WTC11 (cell line): ENCODE data around the gene EIF3I. TPM values are rescaled to one million over a fixed set of nuclear protein-coding genes. Genes with fewer than 3 reads are reported as not detected.

Source experiments
- ATAC-seq: fragments of 200-7000 bp; cut with Tn5 transposase; 2 replicates; pipeline ENCODE4 v1.10.0; 2021; ENCODE audit warnings: mild to moderate bottlenecking, moderate library complexity
- CTCF ChIA-PET: fragments of 300-600 bp; sonication (Branson Sonifier 250); formaldehyde crosslinking; loops from one replicate; lab custom pipeline; 2021; ENCODE audit warnings: antibody characterized with exemption; lab: Charles Lee
- POLR2A ChIA-PET: fragments of 350-600 bp; sonication (Branson Sonifier 250); formaldehyde crosslinking; loops from one replicate; lab custom pipeline; 2021; ENCODE audit warnings: antibody characterized with exemption; lab: Charles Lee
- DNase-seq: peaks from one replicate; pipeline ENCODE4 v3.0.0; 2021; ENCODE audit warnings: low spot score
- H3K27ac Mint-ChIP-seq: 2 replicates; pipeline ENCODE4 v1.8.0; 2021; ENCODE audit warnings: mixed read lengths
- H3K27me3 Mint-ChIP-seq: 2 replicates; pipeline ENCODE4 v1.8.0; 2021; ENCODE audit warnings: low read depth, mild to moderate bottlenecking, moderate library complexity, mixed read lengths
- H3K36me3 Mint-ChIP-seq: 2 replicates; pipeline ENCODE4 v1.8.0; 2021; ENCODE audit warnings: mixed read lengths
- H3K4me1 Mint-ChIP-seq: 2 replicates; pipeline ENCODE4 v1.8.0; 2022; ENCODE audit warnings: mixed read lengths
- H3K4me3 Mint-ChIP-seq: 2 replicates; pipeline ENCODE4 v1.8.0; 2021; ENCODE audit warnings: mild to moderate bottlenecking, moderate library complexity, mixed read lengths
- H3K9me3 Mint-ChIP-seq: 2 replicates; pipeline ENCODE4 v1.8.0; 2021; ENCODE audit warnings: mixed read lengths
- AFF4 ChIP-seq: sonication (generic); formaldehyde crosslinking; IDR thresholded peaks from 2 replicates; pipeline ENCODE4 v1.8.1; 2023; ENCODE audit warnings: mild to moderate bottlenecking, missing genetic modification reagents, borderline replicate concordance
- AR ChIP-seq: fragments of 250-450 bp; sonication (Bioruptor Pico); IDR thresholded peaks from 2 replicates; pipeline ENCODE4 v1.9.0; 2021; ENCODE audit warnings: mild to moderate bottlenecking
- CTCF ChIP-seq: fragments of 200-600 bp; IDR thresholded peaks from 2 replicates; pipeline ENCODE4 v1.8.0; 2022; ENCODE audit warnings: antibody characterized with exemption
- MXD4 ChIP-seq: fragments of 250-450 bp; sonication (Bioruptor Pico); IDR thresholded peaks from 2 replicates; pipeline ENCODE4 v1.8.0; 2021; ENCODE audit warnings: mild to moderate bottlenecking, moderate library complexity, borderline replicate concordance
- OVOL2 ChIP-seq: fragments of 250-450 bp; sonication (Bioruptor Pico); IDR thresholded peaks from 2 replicates; pipeline ENCODE4 v1.9.0; 2021; ENCODE audit warnings: mild to moderate bottlenecking, borderline replicate concordance
- PREB ChIP-seq: sonication (generic); formaldehyde crosslinking; IDR thresholded peaks from 2 replicates; pipeline ENCODE4 v1.8.1; 2022; ENCODE audit warnings: mild to moderate bottlenecking, missing genetic modification reagents, moderate library complexity, borderline replicate concordance
- SMAD3 ChIP-seq: sonication (generic); formaldehyde crosslinking; IDR thresholded peaks from 2 replicates; pipeline ENCODE4 v1.8.0; 2022; ENCODE audit warnings: missing genetic modification reagents, mild to moderate bottlenecking, borderline replicate concordance
- ZBTB21 ChIP-seq: sonication (generic); formaldehyde crosslinking; IDR thresholded peaks from 2 replicates; pipeline ENCODE4 v1.8.1; 2023; ENCODE audit warnings: mild to moderate bottlenecking, missing genetic modification reagents, borderline replicate concordance
- ZNF396 ChIP-seq: fragments of 250-450 bp; sonication (Bioruptor Pico); IDR thresholded peaks from 2 replicates; pipeline ENCODE4 v1.8.0; 2021; ENCODE audit warnings: mild to moderate bottlenecking, moderate library complexity, borderline replicate concordance
- ZNF425 ChIP-seq: fragments of 250-450 bp; sonication (Bioruptor Pico); conservative IDR thresholded peaks from 2 replicates; pipeline ENCODE4 v1.9.0; 2021; ENCODE audit warnings: mild to moderate bottlenecking
- total RNA-seq: library from RNA; stranded (reverse); gene quantifications from 3 replicates; pipeline ENCODE4 v1.2.3, GENCODE V29; 2021
- TF ChIP-seq, protein P1 (sequence below): sonication (generic); formaldehyde crosslinking; IDR thresholded peaks from 2 replicates; pipeline ENCODE4 v1.8.1; 2023; ENCODE audit warnings: mild to moderate bottlenecking, moderate library complexity, missing genetic modification reagents
- TF ChIP-seq, protein P2 (sequence below): sonication (generic); formaldehyde crosslinking; IDR thresholded peaks from 2 replicates; pipeline ENCODE4 v1.8.0; 2022; ENCODE audit warnings: mild to moderate bottlenecking, missing genetic modification reagents

Gene EIF3I
- total RNA-seq, 1 experiment from 2014 or later = 237 TPM

GRCh38 chr1:32242341-32242851 lies 20.2 kb downstream of the EIF3I start:
- CTCF ChIA-PET = interaction anchor here (0.8 to 3.3 kb wide), 6 partner anchors 22 to 108 kb away, joined by 3 to 14 read pairs (median 4); no protein-coding TSS in a partner anchor
- H3K4me3 Mint-ChIP-seq = peak overlapping the region; percentile 84
- no peak for TF ChIP-seq ZNF396
- TF ChIP-seq AR (CRISPR knock-in tag) = no peak
- TF ChIP-seq ZBTB21 (CRISPR knock-in tag) = no peak
- no peak for TF ChIP-seq AFF4 (CRISPR knock-in tag)
- TF ChIP-seq, protein P1, sequence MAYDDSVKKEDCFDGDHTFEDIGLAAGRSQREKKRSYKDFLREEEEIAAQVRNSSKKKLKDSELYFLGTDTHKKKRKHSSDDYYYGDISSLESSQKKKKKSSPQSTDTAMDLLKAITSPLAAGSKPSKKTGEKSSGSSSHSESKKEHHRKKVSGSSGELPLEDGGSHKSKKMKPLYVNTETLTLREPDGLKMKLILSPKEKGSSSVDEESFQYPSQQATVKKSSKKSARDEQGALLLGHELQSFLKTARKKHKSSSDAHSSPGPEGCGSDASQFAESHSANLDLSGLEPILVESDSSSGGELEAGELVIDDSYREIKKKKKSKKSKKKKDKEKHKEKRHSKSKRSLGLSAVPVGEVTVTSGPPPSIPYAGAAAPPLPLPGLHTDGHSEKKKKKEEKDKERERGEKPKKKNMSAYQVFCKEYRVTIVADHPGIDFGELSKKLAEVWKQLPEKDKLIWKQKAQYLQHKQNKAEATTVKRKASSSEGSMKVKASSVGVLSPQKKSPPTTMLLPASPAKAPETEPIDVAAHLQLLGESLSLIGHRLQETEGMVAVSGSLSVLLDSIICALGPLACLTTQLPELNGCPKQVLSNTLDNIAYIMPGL (CRISPR knock-in tag) = no peak
- TF ChIP-seq PREB = no peak
- TF ChIP-seq CTCF = no peak
- no peak for TF ChIP-seq SMAD3 (CRISPR knock-in tag)
- no peak for TF ChIP-seq MXD4 (CRISPR knock-in tag)
- TF ChIP-seq OVOL2 (CRISPR knock-in tag) = no peak
- TF ChIP-seq, protein P2, sequence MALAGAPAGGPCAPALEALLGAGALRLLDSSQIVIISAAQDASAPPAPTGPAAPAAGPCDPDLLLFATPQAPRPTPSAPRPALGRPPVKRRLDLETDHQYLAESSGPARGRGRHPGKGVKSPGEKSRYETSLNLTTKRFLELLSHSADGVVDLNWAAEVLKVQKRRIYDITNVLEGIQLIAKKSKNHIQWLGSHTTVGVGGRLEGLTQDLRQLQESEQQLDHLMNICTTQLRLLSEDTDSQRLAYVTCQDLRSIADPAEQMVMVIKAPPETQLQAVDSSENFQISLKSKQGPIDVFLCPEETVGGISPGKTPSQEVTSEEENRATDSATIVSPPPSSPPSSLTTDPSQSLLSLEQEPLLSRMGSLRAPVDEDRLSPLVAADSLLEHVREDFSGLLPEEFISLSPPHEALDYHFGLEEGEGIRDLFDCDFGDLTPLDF = no peak
- no peak for TF ChIP-seq ZNF425 (CRISPR knock-in tag)
- TF ChIP-seq, all 79 proteins: peak for 0
- DNase-seq = peak; percentile 23
- POLR2A ChIA-PET = interaction anchor here (0.6 kb wide), 1 partner anchor 142 kb away, joined by 3 read pairs; no protein-coding TSS in a partner anchor
- peaks cover 3% of the 10 kb centered on the region; the same call in 1 of the 2 replicates for H3K27me3 Mint-ChIP-seq
- no peaks in the 10 kb centered on the region for H3K9me3 Mint-ChIP-seq
- no peaks in the 10 kb centered on the region for H3K36me3 Mint-ChIP-seq
- peaks cover 23% of the 10 kb centered on the region for H3K4me1 Mint-ChIP-seq
- ATAC-seq = no peak
- H3K27ac Mint-ChIP-seq = peak overlapping the region; percentile 66; the same call in 1 of the 2 replicates
